Measurements from ENCODE around the gene KY. TPM values are rescaled to one million over a fixed set of nuclear protein-coding genes. Genes with fewer than 3 reads are reported as not detected.

KY gene
- total RNA-seq, 2 experiments from 2014 or later = not detected

DNA sequence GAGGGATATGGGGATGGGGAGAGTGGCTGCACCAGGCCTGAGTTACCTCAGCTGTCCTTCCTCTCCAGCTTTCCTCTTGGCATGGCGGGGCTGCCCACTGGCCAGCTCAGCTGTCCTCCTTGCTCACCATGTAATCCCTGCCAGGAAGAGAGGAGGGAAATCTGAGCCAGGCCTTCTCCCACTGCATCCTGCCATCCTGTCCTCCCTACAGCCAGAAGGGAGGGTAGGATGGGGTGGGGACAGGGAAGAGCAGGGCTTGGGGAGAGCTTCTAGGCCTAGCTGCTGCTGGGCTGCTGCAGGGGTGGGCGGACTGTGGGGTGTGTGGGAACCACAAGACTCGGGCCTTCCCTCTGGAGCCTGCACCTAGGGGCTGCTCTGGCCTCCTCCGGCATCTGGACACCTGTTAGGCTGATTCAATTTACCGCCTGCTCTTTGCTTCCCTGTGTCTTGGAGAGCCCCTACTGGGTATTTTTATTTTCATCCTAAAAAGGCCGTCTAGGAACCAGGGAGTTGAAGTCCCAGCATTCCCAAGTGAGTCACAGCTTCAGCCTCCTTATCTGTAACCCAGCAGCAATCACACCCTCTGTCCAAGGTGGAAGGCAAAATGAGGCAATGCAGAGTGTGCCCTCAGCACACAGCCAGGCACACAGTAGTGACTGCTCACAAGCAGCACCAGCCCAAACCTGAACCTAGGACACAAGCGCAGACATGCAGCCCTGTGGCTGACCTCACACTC, 13.1 kb upstream of the KY start:
- Histone ChIP-seq H3K27ac (ENCODE audit: low read depth, low read length, poor library complexity, severe bottlenecking) (no peak overlapping the region), H3K9me3 (ENCODE audit: low read length) (no peaks in the 10 kb centered on the region), H4K20me1 (ENCODE audit: insufficient read depth, low read length) (no peaks in the 10 kb centered on the region), H3K4me1 (ENCODE audit: insufficient read depth, low read length, poor library complexity, severe bottlenecking) (no peaks in the 10 kb centered on the region), H3K9me2 (ENCODE audit: insufficient read depth, low read length) (no peaks in the 10 kb centered on the region), H3K4me3 (ENCODE audit: low read depth, low read length, poor library complexity, severe bottlenecking) (no peak overlapping the region), H3K36me3 (ENCODE audit: insufficient read depth, low read length) (no peaks in the 10 kb centered on the region), H3K79me2 (ENCODE audit: insufficient read depth, low read depth, low read length) (no peaks in the 10 kb centered on the region), H3K4me2 (ENCODE audit: low read length) (no peak overlapping the region), H2AFZ (ENCODE audit: low read length) (no peak overlapping the region)
- intact Hi-C loops (cut with micrococcal nuclease; ENCODE audit: unreplicated experiment) = no loop called here
- no TSS peak for BruUV-seq (replicated peaks)
- TF ChIP-seq EZH2phosphoT487 (IDR thresholded peaks at IDR 0.05; ENCODE audit: borderline replicate concordance, low read depth, low read length) (no peak), CTCF (conservative IDR thresholded peaks at IDR 0.05; ENCODE audit: low read length) (no peak)
- DNase-seq (ENCODE audit: low spot score) = no peak
- ChIA-PET POLR2A (no interaction called here), CTCF (ENCODE audit: unreplicated experiment) (no interaction called here)

GRCh38 chr3:134660046-134660441, 9.2 kb upstream of the KY start:
- no peaks in the 10 kb centered on the region for H3K4me1 ChIP-seq (ENCODE audit: insufficient read depth, low read length, poor library complexity, severe bottlenecking)
- no peak for DNase-seq (ENCODE audit: low spot score)
- intact Hi-C loops (cut with micrococcal nuclease; ENCODE audit: unreplicated experiment) = no loop called here
- CTCF ChIA-PET (ENCODE audit: unreplicated experiment) = no interaction called here
- POLR2A ChIA-PET = no interaction called here
- H3K36me3 ChIP-seq (ENCODE audit: insufficient read depth, low read length) = no peaks in the 10 kb centered on the region
- H3K9me2 ChIP-seq (ENCODE audit: insufficient read depth, low read length) = no peaks in the 10 kb centered on the region
- H4K20me1 ChIP-seq (ENCODE audit: insufficient read depth, low read length) = no peaks in the 10 kb centered on the region
- H3K27ac ChIP-seq (ENCODE audit: low read depth, low read length, poor library complexity, severe bottlenecking) = no peak overlapping the region
- BruUV-seq (replicated peaks) = no TSS peak
- no peaks in the 10 kb centered on the region for H3K79me2 ChIP-seq (ENCODE audit: insufficient read depth, low read depth, low read length)
- H2AFZ ChIP-seq (ENCODE audit: low read length) = no peak overlapping the region
- TF ChIP-seq CTCF (conservative IDR thresholded peaks at IDR 0.05; ENCODE audit: low read length) (no peak), EZH2phosphoT487 (IDR thresholded peaks at IDR 0.05; ENCODE audit: borderline replicate concordance, low read depth, low read length) (no peak)
- H3K9me3 ChIP-seq (ENCODE audit: low read length) = no peaks in the 10 kb centered on the region
- H3K4me2 ChIP-seq (ENCODE audit: low read length) = no peak overlapping the region
- H3K4me3 ChIP-seq (ENCODE audit: low read depth, low read length, poor library complexity, severe bottlenecking) = no peak overlapping the region

GRCh38 chr3:134659391-134660045, 8.7 kb upstream of the KY start:
- intact Hi-C loops (cut with micrococcal nuclease; ENCODE audit: unreplicated experiment) = no loop called here

More at GRCh38 chr3:134659391-134660045, 8.7 kb upstream of the KY start:
- Histone ChIP-seq H3K4me2 (ENCODE audit: low read length) (no peak overlapping the region), H3K36me3 (ENCODE audit: insufficient read depth, low read length) (no peaks in the 10 kb centered on the region), H3K9me3 (ENCODE audit: low read length) (no peaks in the 10 kb centered on the region), H3K4me1 (ENCODE audit: insufficient read depth, low read length, poor library complexity, severe bottlenecking) (no peaks in the 10 kb centered on the region), H3K79me2 (ENCODE audit: insufficient read depth, low read depth, low read length) (no peaks in the 10 kb centered on the region), H2AFZ (ENCODE audit: low read length) (no peak overlapping the region), H3K27ac (ENCODE audit: low read depth, low read length, poor library complexity, severe bottlenecking) (no peak overlapping the region), H3K4me3 (ENCODE audit: low read depth, low read length, poor library complexity, severe bottlenecking) (no peak overlapping the region), H3K9me2 (ENCODE audit: insufficient read depth, low read length) (no peaks in the 10 kb centered on the region), H4K20me1 (ENCODE audit: insufficient read depth, low read length) (no peaks in the 10 kb centered on the region)
- DNase-seq (ENCODE audit: low spot score) = no peak
- TF ChIP-seq EZH2phosphoT487 (IDR thresholded peaks at IDR 0.05; ENCODE audit: borderline replicate concordance, low read depth, low read length) (no peak), CTCF (conservative IDR thresholded peaks at IDR 0.05; ENCODE audit: low read length) (no peak)
- ChIA-PET POLR2A (no interaction called here), CTCF (ENCODE audit: unreplicated experiment) (no interaction called here)
- no TSS peak for BruUV-seq (replicated peaks)

Data from OCI-LY7 (cell line).